HT-29 (cell line): ENCODE results near the gene POLG2. TPM values are rescaled to one million over a fixed set of nuclear protein-coding genes. Genes with fewer than 3 reads are reported as not detected.
"Not testable (repeated sequence)": the region's sequence is repeated elsewhere in the genome, so short reads cannot be mapped to it uniquely, and the experiment has no call there.

ENCODE experiments used
- DNase-seq: peaks from one replicate; pipeline ENCODE4 v3.0.0-alpha.2; 2015; ENCODE audit warnings: low spot score
- small RNA-seq: library from RNA; depleted of rRNA; stranded (forward); fragments of <200 nt; gene quantifications from one replicate; pipeline ENCODE3, GENCODE V24; 2014
- total RNA-seq: library from RNA; depleted of rRNA; stranded (reverse); fragments of >200 nt; shearing (Covaris generic); gene quantifications from 2 replicates; pipeline ENCODE4 v1.2.3, GENCODE V29; 2014; rRNA removed

The POLG2 gene
- total RNA-seq, 1 experiment from 2014 or later: 6.5 TPM

DNA sequence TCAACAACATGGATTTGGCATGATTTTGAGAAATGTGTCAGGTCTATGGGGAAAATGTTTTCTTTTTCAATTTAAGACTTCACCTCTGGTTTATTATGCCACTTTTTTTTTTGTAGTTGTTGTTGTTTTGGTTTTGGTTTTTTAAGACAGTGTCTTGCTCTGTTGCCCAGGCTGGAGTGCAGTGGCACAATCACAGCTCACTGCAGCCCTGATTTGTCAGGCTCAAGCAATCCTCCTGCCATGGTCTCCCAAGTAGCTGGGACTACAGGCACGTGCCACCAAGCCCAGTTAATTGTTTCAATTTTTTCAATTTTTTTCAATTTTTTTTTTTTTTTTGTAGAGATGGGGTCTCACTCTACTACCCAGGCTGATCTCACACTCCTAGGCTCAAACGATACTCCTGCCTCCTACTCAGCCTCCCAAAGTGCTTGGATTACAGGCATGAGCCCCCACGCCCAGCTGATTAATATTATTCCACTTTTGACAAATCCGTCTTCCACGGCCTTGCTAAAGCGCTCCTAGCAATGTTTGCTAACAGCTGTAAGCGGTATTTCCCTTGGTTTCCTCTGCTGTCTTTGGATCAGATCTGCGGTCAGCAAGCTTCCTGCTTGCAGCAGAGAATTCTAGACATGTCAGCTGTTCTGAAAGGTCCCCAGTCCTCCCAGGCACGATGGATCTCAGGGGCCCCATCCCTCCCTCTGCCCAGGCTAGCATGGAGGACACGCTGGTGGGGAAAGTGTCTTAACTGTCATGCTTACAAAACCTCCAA, 54.9 kb downstream of the POLG2 start:
- no peak for DNase-seq

DNA sequence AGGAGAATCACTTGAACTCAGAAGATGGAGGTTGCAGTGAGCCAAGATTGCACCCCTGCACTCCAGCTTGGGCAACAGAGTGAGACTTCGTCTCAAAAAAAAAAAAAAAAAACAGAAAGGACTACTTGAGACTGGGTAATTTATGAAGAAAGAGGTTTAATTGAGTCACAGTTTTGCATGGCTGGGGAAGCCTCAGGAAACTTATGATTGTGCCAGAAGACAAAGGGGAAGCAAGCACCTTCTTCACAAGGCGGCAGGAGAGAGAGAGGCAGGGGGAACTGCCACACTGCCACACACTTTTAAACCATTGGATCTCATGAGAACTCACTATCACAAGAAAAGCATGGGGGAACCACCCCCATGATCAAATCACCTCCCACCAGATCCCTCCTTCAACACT, 56.9 kb downstream of the POLG2 start:
- DNase-seq: no peak

DNA sequence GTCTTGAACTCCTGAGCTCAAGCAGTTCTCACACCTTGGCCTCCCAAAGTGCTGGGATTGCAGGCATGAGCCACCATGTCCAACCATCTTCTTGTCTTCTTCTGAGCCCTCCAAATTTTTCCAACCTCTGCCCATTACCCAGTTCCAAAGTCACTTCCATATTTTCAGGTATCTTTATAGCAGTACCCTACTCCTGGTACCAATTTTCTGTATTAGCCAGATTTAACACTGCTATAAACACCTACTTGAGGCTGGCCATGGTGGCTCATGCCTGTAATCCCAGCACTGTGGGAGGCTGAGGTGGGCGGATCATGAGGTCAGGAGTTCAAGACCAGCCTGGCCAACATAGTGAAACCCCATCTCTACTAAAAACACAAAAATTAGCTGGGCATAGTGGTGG, 57.3 kb downstream of the POLG2 start:
- not testable (repeated sequence) for DNase-seq

DNA sequence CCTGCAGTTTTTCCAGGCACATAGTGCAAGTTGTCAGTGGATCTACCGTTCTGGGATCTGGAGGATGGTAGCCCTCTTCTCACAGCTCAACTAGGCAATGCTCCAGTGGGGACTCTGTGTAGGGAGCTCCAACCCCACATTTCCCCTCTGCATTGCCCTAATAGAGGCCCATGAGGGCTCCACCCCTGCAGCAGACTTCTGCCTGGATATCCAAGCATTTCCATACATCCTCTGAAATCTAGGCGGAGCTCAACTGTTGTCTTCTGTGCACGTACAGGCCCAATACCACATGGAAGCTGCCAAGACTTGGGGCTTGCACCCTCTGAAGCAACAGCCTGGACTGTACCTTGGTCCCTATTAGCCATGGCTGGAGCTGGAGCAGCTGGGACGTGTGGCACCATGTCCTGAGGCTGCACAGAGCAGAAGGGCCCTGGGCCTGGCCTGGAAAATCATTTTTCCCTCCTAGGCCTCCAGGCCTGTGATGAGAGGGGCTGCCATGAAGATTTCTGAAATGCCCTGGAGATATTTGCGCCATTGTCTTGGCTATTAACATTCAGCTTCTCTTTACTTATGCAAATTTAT, 58.8 kb downstream of the POLG2 start:
- DNase-seq: no peak

DNA sequence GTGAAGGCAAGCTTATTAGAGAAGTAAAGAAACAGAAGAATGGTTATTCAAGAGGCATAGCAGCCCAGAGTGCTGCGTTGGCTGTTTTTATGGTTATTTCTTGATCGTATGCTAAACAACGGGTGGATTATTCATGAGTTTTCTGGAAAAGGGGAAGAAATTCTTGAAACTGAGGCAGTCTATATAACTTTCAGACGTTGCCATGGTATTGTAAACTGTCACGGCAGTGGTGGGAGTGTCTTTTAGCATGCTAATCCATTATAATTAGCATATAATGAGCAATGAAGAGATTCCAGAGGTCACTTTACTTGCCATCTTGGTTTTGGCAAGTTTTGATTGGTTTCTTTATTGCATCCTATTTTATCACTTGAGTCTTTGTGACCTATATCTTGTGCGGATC, 65.3 kb downstream of the POLG2 start:
- no peak for DNase-seq

DNA sequence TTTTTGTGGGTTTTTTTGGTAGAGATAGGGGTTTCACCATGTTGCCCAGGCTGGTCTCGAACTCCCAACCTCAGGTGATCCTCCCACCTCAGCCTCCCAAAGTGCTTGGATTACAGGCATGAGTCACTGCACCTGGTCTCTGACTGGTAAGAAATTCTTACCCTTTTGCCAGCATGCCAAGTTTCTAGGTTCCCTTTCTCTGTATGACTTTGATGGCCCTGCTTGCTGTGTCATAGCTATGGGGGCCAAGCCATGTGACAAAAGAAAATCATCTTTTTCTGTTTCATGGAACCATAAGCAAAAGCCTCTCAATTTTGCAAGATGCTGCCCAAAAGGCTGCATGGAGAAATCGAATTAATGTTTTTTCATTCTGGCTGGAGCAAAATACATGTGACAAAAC, 66.8 kb downstream of the POLG2 start:
- DNase-seq: not testable (repeated sequence)

DNA sequence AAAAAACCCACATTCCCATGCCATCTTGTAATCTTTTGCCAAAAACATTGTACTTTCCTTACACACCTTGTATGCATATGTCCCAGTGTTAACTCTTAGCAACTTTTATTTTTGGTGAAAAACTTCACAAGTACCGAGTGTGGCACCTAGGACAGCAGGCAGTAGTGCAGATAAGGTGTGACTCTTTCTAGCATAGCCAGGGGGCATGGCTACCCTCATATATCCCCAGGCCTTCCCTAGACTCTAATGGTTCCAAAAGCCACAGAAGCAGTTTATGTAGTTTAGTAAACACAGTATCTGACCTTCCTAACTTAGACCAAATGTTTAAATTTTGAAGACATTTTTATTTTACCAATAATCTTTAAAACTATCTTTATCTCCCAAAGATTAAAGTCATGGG, 68.4 kb downstream of the POLG2 start:
- DNase-seq: no peak

Small RNA genes lying within 50 kb of the gene (small RNA-seq; reads per million reads assigned to genes)
- not detected for gene ATP5MFP4

Other genes starting within 250 kb of the POLG2 start
- gene TEX2, start 233.8 kb downstream of the POLG2 start, total RNA-seq: 9.7 and 9.8 TPM in 2 replicates
- gene PECAM1, start 106.2 kb downstream of the POLG2 start, total RNA-seq: 0.57 and 2.2 TPM in 2 replicates
- 0.71 and 2.5 TPM in 2 replicates for gene MILR1, start 47.9 kb downstream of the POLG2 start, total RNA-seq
- 206 and 222 TPM in 2 replicates for gene DDX5, start 9.2 kb upstream of the POLG2 start, total RNA-seq
- 32.0 and 35.2 TPM in 2 replicates for gene CEP95, start 9.9 kb upstream of the POLG2 start, total RNA-seq
- 9.5 and 10.7 TPM in 2 replicates for gene SMURF2, start 165.3 kb upstream of the POLG2 start, total RNA-seq